ENCODE measurements around the gene SIRT3.

Gene SIRT3

DNA sequence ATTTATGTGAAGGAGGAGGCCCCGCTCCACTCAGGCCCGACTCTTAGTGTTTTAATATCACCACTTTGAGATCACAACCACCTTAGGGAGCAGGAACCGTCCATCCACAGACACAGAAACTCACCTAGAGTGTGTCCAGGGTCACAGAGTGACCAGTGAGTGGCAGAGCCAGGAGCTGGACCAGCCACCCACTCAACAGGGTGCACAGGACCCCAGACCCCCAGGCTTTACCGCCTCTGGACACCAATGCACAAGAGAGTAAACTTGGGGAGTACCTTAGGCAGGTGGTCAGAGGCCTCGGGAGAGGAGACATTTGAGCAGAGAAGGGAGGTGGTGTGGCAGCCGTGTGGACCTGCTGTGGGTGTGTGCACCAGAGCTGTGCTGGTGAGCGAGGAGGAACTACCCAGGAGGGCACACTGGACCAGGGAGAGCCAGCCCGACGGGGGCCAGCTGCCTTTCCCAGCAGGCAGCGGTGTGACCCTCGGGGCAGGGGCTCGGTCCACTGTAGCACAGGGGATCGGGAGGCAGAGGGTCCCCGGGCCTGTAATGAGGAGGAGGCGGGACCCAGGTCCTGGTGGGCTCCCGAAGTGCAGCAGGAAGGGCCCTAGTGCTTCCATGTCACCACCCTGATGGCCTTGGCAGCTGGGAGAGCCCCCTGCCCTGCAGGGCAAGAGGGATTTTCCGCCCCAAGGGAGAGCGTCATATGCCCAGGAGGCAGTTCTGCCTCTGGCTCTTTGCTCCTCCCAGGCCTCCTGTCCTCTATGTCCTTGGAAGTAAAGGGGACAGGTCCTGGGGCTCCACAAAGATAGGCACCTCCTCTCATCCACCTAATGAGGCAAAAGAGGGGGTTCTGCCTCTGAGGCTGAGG lies 34.5 kb upstream of the SIRT3 start:
- DNase-seq, result peak; percentile 23

DNA sequence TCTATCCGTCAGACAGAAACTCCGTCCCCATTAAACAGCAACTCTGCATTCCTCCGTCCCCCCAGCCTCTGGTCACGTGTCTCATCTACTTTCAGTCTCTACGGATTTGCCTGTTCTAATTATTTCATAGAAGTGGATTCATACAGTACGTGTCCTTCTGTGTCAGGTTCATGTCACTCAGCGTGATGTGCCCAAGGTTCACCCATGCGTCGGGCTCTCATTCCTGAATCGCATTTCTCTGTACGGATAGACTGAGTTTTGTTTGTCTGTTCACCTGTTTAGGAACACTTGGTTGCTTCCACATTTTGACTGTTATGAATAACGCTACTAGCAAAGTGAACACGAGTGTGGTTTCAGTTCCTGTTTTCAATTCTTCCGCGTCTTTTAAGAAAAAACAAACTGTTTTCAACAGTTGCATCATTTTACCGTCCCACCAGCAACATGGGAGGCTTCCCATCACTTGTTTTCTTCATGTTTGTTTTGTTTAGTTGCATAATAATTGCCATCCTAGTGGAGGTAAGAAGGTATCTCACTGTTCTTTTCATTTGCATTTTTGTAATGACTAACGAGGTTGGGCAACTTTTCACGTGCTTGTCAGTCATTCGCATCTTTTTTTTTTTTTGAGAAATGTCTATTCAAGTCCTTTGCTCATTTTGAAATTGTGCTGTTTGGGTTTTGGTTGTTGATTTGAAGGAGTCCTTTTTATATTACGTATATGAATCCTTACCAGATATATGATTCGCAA lies 33.2 kb upstream of the SIRT3 start:
- DNase-seq, result peak; percentile 63

DNA sequence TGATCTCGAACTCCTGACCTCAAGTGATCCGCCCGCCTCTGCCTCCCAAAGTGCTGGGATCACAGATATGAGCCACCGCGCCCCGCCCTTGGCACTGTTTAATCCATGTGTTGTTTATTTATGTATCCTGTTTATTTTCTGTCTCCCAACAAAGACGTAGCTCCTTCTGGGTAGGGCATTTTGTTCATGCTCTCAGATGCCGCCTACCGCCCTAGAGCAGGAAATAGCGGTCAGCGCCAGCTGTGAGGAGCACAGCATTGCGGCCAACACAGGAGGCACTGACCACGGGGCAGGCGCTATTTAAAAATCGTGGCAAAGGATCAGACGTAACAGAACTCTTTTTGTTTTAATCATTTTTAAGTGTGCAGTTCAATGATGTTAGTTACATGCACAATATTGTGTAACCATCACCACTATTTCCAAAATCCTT lies 32.6 kb upstream of the SIRT3 start:
- DNase-seq, result peak; percentile 65

DNA sequence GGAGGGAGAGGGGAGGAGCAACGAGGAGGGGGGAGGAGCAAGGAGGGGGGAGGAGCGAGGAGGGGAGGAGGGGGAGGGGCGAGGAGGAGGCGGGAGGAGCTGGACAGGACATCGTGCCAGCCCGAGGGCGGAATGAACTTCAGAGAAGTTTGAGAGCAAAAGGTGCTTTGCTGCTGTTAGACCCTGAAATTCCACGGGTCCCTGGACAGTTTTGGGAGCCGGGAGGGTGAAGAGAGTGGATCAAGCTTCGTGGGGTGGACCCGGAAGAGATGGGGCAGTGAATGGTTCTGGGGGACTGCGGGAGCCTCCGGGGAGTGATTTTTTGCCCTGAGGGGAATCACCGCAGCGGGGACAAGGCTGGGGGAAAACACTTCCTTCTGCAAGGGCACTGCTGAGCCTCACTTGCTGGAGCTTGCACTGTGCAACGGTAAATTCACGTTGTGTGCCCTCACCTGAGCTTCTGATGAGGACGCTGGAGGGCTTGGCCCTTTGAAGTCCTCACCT lies 31.4 kb upstream of the SIRT3 start:
- peak; percentile 76 for DNase-seq

DNA sequence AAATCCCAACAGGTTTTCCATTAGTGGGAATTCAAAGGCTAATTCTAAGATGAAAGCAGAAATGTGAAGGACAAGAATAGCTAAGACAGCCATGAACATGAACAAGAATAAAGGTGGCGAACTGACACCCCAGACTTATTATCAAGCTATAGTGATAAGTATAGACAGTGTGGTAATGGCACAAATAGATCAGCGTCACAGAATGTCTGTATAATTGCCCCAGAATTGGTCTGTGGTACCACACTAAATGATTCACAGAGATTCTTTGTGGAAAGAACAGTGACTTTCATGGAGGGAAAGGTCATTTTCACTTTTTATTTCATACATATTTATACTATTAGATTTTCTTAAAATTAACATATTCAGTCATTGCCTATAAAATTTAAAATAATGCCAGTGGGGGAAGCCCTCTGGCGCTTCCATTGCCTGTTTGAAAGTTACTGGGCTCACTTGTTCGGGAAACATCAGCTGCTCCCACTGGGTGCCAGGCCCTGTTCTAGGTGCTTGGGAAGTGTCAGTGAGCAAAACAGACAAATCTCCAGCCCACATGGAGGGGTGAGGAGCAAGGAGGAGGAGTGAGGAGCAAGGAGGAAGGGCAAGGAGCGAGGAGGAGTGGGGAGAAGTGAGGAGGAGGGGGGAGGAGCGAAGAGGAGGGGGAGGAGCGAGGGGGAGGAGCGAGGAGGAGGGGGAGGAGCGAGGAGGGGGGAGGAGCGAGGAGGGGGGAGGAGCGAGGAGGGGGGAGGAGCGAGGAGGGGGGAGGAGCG lies 30.7 kb upstream of the SIRT3 start:
- DNase-seq, result no peak

DNA sequence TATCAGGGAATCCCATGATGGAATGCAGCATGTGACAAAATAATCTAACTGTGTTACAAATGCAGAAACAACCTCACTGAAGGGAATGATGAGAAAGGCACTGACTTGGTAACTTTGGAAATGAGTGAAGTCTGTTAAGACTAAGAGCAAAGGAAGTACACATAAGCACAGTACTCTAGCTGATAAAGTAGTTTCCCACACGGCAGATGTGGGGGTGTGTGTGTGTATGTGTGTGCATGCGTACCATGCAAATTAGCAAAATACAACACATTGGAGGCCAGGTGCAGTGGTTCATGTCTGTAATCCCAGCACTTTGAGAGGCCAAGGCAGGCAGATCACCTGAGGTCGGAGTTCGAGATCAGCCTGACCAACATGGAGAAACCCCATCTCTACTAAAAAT lies 25.5 kb upstream of the SIRT3 start:
- no peak for DNase-seq

DNA sequence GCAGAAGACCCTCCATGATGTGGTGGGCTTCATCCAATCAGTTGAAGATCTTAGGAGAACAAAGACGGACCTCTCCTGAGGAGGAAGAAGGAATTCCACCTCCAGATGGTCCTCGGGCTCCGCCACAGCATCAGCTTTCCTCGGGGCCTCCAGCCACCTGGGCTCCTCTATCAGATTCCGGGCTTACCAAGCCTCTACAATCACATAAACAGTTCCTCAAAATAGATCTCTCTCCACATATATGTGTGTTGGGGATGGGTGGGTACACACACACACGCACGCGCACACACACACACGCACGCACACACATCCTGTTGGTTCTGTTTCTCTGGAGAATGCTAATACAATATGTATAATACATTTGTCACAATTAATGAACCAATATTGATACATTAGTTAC lies 23.3 kb upstream of the SIRT3 start:
- DNase-seq, result no peak

DNA sequence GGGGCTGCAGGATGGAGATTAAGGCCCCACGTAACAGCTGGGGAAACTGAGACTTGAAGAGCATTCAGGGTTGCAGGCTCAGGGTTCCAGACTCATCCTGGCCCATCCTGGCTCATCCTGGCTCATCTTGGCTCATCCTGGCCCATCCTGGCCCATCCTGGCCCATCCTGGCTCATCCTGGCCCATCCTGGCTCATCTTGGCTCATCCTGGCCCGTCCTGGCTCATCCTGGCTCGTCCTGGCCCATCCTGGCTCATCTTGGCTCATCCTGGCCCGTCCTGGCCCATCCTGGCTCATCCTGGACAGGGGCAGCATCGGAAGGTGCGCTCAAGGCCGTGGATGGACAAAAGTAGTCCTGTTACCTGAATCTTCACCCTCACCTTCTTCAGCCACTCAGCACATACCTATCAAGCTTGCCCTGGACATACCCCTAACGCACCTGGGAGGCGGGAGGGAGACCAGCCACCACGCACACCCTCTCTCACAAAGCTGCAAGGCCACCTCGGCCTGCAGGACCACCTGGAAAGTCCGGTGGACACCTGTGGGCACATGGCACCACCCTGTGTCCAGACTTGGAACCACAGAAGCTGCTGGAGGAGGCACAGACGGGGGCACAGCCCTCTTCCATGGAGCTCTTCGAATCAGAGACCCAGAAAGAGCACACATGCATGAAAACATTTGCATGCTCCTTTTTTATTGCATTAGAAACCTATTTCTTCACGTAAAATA lies 21.8 kb upstream of the SIRT3 start:
- peak; percentile 26 for DNase-seq

DNA sequence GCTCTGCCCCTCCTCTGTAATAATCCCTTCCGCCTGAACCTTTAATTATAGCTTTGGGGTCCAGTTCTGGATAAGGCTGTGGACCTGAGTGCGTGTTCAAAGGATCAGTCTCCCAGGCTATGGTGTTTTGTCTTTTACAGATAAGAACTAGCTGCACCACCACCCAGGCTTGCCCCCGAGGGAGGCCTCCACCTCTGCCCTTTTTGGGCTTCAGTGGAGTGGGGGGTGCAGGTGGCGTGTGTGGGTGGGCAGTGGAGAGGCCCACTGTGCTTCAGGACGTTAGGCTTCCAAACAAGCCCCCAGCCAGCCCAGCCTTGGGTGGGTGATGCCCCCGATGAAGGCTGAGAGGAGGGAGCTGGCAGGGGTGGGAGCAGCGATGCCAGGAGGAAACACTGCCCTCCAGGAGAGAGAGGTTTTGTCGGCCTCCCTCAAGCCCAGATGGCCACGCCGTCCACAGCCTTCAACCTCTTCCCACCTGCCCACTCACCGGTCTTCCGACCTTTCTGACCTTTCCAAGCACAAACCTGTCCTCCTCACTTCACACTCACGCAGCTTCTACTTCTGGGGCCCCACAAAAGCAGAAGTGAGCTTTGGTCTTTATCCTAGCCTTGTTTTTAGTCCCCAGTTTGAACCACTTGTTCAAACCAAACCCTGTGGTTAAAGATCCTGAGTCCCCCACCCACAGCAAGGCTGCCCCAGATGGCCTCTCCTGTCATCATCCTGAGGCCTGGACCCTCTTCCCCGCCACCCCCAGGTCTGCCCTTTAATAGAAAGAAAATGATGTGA lies 21.0 kb upstream of the SIRT3 start:
- DNase-seq, result peak; percentile 18

DNA sequence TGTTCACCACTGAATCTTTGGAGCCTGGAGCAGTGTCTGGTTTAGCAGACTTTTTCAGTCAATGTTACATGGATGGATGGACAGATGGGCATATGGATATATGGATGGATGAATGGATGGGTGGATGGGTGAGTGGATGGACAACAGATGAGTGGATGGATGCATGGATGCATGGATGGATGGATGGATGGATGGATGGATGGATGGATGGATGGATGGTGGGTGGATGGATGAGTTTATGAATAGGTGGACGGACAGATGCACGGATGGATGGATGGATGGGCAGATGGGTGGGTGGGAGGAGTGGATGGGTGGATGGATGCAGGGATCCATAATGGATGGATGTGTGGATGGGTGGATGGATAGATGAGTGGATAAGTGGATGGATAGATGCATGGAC lies 19.7 kb upstream of the SIRT3 start:
- peak; percentile 1 for DNase-seq

DNA sequence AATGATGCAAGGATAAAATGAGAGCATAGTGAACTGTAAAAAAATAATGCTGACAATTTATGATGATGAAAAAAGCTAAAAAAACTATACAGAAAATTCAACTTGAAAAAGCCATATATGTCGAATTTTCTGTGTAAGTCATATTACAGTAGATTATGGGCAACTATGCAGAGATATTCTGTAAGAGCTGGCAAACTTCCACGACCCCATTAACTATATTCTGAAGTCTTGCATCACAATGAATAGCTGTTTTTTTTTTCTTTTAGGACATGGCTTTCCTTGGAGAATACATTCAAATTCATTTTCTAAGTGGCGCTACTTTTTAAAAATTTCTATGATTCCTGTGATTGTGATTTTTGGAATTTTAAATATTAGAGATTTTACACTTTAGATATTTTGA lies 19.0 kb upstream of the SIRT3 start:
- DNase-seq, result no peak

DNA sequence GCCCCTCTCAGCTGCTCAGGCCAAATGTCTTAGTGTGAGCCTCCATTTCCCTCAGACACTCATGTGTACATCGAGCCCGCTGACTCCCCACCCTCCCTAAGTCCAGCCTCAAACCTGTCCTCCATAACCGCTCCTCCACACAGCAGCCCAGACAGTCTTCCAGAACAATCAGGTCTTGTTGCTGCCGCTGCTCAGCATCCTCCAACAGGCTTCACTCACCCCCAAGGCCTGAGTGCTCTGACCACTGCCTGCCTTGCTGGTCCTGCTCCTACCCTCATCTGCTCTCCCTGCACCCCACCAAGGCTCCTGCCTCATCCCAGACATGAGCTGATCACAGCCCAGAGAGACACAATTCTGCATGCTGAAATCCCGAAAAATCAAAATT lies 17.7 kb upstream of the SIRT3 start:
- DNase-seq, result peak; percentile 16

DNA sequence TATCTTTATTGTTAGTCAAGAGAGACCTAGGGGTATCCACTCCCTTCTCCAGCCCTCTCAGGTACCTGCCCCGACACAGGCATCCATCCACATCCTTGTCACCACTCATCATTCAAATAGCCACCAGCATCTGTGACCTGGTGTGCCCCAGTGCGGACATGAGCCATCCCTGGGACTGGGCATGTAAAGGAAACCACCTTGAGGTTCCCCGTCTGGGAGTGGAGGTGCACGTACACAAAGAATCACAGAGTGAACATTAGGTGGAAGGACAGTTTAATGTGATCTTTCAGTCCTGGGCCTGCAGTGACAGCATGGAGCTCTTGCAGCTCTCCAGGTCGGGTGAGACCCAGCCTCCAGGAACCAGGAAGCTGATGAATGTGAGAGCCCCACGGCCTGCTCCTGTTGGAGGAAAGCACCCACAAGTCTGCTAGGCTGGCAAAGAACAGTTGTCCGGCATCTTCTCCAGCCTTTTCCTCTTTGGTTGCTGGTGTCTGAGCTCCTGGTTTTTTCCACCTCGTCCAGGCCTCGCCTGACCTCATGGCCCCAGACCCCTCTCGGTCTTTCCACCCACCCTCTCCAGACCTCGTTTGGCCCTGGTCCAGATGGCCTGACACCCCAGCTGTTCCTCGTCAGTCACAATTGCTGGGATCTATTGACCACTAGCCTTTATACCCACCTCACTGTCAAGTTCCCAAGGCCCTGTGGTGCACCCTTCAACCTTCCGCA lies 17.2 kb upstream of the SIRT3 start:
- DNase-seq, result peak; percentile 20

DNA sequence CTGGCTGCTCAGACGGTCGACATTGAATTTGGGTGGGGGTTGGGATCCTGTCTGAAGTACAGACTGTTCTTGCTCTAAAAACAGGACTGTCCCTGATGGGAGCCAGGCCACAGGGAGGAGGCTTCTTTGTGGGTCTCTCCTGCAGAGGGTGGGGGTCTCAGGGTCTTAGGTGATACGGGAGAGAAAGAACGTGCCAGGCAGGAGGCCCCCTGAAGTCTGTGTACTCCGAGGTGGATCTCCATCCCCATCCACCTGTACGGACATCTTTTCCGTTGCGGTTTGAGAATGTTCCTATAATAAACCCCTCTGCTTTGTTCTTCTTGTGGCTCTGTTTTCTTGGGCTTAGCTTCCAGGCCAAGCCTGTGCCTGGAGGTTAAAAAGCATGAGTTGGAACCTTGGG lies 16.5 kb upstream of the SIRT3 start:
- peak; percentile 20 for DNase-seq

DNA sequence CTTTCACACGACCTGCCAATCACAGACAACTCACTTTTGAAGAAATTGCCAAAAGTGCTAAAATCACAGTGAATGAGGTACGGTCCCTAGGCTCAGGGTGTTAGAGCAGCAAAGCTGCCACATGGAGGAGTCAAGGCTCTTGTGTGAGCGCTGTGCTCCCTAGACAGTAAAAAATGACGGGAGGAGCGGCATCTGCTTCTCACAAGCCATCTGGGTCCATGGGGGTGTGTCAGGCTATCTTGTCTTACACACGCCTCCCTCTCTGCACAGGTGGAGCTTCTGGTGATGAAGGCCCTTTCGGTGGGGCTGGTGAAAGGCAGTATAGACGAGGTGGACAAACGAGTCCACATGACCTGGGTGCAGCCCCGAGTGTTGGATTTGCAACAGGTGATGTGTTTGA lies 15.4 kb upstream of the SIRT3 start:
- peak; percentile 21 for DNase-seq

DNA sequence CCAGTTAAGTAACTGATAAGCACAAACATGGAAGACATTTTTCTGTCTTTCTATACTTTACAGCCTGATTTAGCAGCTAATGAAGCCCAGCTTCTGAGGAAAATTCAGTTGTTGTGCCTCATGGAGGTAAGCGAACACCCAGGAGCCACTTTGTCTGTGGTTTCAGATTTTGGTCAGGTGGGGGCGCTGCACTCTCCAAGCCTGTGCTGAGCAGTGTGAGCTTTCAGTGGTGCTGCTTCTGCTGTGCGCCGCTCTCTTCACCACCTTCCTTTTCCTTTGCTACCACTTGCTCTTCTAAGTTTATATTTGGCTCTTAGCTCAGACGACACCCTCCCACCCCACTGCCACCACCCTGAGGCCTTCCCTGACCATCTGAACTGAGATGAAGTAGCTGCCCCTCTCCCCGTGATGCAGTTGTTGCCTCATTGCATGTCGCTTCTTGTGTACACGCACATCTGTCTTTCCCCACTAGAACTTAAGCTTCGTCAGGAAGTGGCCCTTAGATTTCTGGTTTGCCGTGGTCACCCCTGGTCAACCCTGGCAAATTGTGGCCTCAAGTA lies 14.7 kb upstream of the SIRT3 start:
- DNase-seq, result peak; percentile 86

DNA sequence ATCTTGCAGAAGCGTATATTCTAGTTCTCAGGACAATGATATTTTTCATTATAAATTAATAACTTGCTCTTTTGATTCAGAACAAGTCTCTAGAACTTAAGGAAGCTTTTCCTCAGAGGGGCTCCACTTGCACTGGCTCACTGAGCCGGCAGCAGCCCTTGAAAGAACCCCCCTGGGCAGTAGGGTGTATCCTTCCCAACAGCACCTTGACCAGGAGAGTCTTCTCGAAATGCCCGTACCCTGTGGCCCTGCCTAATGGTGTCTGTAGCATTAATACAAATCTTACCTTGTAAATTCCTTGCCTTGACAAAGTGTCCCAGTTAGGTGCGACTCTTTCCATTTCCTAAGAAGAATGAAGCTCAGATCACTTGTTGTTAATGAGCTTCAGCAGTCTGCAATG lies 14.1 kb upstream of the SIRT3 start:
- DNase-seq, result peak; percentile 19

DNA sequence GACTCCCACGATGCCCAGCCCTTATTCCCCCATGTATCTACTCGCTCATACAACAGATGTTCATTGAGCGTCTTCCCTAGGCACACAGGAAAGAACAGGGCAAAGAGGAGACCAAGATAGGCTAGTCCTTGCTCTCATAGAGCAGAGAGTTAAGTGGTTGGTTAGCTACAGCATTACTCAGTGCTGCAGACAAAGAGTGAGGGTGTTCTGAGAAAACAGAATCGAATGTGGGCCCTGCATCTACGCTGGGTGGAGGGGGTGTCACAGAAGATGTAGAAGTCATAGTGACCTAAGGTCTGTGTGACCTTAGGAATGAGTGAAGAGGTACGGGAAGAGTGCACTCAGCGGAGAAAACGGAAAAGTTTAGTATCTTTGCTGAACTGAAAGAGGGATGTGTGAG lies 12.9 kb upstream of the SIRT3 start:
- no peak for DNase-seq

DNA sequence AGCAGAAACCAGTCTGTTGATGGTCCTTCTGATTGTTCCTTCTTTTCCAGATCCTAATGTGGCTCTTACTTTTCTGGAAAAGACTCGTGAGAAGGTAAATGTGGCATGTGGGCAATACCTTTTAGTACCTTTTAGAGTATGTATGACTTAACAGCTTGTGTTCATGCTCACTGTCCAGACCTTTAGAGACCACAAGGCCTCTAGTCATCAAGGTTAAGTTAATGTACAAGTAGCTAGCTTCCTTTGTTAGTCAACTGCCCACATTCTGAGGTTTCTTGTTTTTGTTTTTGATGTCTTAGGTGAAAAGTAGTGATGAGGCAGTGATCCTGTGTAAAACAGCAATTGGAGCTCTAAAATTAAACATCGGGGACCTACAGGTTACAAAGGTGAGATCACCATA lies 8.2 kb upstream of the SIRT3 start:
- DNase-seq, result no peak

DNA sequence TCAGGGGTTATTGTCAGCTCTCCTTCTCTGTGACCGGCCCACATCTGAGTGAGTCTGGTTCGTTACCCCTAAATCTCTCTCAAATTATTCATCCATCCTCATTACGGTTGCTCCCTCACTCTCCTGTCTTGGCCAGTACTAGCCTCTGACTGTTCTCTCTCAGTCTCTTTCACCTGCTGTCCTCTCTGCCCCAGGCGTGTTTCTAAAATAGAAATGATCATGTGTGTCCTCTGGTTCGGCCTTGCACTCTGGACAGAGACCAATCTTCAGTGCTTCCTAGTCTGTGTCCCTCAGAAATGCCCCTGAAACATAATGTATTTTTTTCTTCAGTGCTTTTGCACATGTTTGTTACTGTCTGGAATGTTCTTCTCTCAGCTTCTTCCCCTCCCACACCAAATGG lies 5.5 kb upstream of the SIRT3 start:
- peak; percentile 8 for DNase-seq

DNA sequence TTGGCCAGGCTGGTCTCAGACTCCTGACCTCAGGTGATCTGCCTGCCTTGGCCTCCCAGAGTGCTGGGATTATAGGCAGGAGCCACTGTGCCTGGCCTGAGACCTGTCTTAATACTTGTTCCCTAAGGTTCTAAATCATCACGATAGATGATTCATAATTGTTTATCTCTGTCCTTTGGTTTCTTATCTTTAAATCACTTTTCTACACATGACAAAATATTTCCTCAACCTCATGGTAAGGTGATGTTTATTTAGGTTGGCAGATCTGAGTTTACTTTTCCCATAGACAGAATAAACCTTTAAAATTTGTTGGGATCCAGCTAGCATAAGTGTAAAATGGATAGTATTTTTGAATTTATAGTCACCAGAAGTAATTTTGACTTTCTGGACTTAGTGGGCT lies 4.2 kb upstream of the SIRT3 start:
- no peak for DNase-seq
